ENCODE measurements around the gene RGPD8. TPM values are rescaled to one million over a fixed set of nuclear protein-coding genes. Genes with fewer than 3 reads are reported as not detected.
"Not testable (repeated sequence)": the region's sequence is repeated elsewhere in the genome, so short reads cannot be mapped to it uniquely, and the experiment has no call there.

Gene RGPD8
- total RNA-seq, 3 donors from 2014 or later = 7.5 to 18.8 (median 13.9) TPM

DNA sequence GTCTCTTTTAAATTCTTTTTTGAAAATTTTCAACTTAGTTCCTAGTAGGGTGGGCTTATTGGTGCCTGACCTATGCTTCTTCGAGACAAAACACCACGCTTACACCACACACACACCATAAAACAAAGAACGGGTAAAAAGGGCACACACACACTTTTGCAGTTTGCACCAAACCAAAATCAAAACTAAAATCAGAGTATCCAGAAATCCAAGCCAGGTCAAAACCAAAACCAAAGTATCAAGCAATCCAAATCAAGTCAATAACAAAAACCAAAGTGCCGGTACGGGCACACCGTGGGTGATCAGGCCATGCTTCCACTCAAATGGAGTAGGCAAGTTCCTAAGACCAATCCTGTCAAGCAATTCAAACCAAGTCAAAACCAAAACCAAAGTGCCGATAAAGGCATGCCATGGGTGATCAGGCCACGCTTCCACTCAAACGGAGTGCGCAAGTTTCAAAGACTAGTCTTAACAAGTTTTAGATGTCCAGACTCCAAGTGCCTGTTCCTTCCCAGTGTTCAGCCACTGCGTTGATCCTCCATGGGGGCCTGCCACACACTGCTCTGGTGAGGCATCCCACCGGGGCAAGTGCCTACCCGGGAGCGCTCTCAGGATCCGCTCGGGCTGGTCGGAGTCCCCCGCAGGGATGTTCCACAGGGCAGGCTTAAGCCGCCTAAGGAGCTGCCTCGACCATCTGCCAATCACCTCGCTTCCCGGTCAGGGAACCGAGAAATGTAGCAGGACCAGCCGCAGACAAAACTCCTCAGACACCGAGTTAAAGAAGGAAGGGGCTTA lies 80.4 kb downstream of the RGPD8 start:
- H3K9me3 ChIP-seq; intact Hi-C loops (cut with DNase I, micrococcal nuclease); H3K4me1 ChIP-seq (ENCODE audit: low read depth); DNase-seq; H3K36me3 ChIP-seq (ENCODE audit: low read depth); H3K4me3 ChIP-seq; ATAC-seq: not testable (repeated sequence)

DNA sequence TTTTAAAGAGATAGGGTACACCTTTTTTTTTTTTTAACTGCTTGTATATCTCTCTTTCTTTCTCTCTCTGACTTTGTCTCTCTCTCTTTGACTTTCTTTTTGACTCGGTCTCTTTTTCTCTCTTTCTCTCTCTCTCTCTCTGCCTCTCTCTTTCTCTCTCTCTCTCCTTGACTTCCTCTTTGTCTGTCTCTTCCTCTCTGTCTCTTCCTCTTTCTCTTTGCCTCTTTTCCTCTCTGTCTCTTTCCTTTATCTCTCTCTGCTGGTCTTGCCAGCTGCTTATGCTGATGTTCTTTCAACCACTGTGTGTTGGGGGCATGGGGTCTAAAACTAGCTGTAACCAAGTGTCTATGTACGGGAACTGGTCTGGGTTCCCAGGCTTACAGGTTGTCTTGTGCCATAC lies 81.2 kb downstream of the RGPD8 start:
- H3K4me3 ChIP-seq; H3K9me3 ChIP-seq; H3K36me3 ChIP-seq (ENCODE audit: low read depth); H3K4me1 ChIP-seq (ENCODE audit: low read depth); ATAC-seq; intact Hi-C loops (cut with DNase I, micrococcal nuclease); DNase-seq: not testable (repeated sequence)

- DNase-seq = no peak
- H3K9me3 ChIP-seq = no peaks in the 10 kb centered on the region
- no peaks in the 10 kb centered on the region for H3K4me1 ChIP-seq (ENCODE audit: low read depth)
- intact Hi-C loops (cut with DNase I, micrococcal nuclease) = no loop called here
- no peak for TF ChIP-seq CTCF (IDR thresholded peaks at IDR 0.05)
- H3K36me3 ChIP-seq (ENCODE audit: low read depth) = no peaks in the 10 kb centered on the region
- no peak overlapping the region for H3K4me3 ChIP-seq
- ATAC-seq = no peak
Observed at GRCh38 chr2:112345030-112346027, 88.1 kb downstream of the RGPD8 start.

DNA sequence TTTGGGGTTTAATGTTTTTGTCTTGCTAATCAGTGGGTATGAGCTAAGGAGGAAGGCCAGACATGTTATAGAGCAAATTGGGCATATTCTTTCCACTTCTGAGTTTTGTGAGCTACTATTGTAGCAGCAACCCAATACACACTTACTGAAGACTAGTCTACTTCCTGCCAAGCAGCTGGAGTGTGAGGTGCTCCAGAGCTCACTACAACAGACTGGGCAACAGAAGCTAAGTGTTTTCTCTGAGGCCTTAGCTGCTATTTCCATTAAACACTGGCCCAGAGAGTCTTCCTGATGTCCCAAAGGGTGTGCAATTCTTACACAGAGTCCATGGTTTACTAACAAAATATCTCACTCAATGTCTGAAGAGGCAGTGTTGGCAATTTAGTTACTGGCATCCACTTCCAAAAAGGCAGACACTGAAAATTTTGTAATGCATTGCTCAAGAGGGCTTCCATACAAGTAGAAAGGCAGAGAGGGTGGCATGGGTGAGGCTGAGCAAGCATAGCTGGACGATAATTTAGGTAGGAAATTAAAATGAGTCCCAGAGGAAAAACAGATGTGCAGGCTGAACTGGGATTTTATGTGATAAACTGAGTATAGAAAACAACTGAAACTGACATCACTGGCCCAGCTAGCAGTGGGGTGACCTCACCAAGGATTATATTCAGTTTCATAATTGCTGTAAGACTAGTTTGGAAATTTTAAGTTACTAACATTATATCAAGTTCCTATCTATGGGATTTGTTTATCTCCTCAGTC lies 89.4 kb downstream of the RGPD8 start:
- intact Hi-C loops (cut with DNase I, micrococcal nuclease) = no loop called here
- H3K9me3 ChIP-seq = no peaks in the 10 kb centered on the region
- H3K4me3 ChIP-seq = no peak overlapping the region
- ATAC-seq (no peak), DNase-seq (no peak)
- H3K4me1 ChIP-seq (ENCODE audit: low read depth) = no peaks in the 10 kb centered on the region
- no peaks in the 10 kb centered on the region for H3K36me3 ChIP-seq (ENCODE audit: low read depth)
- no peak for TF ChIP-seq CTCF (IDR thresholded peaks at IDR 0.05)

GRCh38 chr2:112342067-112342550 lies 91.3 kb downstream of the RGPD8 start:
- H3K4me3 ChIP-seq = no peak overlapping the region
- intact Hi-C loops (cut with DNase I, micrococcal nuclease) = no loop called here

More at GRCh38 chr2:112342067-112342550, 91.3 kb downstream of the RGPD8 start:
- H3K9me3 ChIP-seq = no peaks in the 10 kb centered on the region
- no peak for TF ChIP-seq CTCF (IDR thresholded peaks at IDR 0.05)
- DNase-seq = no peak
- no peaks in the 10 kb centered on the region for H3K4me1 ChIP-seq (ENCODE audit: low read depth)
- H3K36me3 ChIP-seq (ENCODE audit: low read depth) = no peaks in the 10 kb centered on the region
- no peak for ATAC-seq
